ENCODE data around the gene UBE2Z. TPM values are rescaled to one million over a fixed set of nuclear protein-coding genes. Genes with fewer than 3 reads are reported as not detected.

Gene UBE2Z
- total and polyA plus RNA-seq, 2 of the 13 experiments (the other 11 are each of a cell fraction or from before 2014, with no cell fraction given): 63.2 to 122 TPM

DNA sequence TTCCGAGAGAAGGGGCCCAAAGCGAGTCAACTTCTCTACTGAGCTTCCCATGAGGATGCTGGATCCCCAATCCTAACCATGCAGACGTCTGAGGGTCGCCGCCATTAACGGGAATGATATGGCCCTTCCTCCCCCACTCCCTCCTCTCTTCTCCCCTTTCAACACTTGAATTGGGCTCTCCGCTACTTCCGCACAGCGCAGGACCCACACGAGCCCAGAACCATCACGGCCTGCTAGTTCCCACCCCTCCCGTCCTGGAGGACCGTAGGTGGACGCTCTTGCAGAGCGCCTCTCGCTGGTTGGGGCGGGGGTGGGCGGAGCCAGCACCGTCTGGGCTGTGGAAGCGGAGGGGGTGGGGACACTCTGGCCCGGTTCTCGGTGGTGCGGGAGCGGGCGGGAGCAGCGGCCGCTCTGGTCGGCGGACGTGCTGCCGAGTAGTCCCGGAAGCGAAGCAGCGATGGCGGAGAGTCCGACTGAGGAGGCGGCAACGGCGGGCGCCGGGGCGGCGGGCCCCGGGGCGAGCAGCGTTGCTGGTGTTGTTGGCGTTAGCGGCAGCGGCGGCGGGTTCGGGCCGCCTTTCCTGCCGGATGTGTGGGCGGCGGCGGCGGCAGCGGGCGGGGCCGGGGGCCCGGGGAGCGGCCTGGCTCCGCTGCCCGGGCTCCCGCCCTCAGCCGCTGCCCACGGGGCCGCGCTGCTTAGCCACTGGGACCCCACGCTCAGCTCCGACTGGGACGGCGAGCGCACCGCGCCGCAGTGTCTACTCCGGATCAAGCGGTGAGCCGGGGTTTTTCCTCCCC is at the start of gene UBE2Z (continued):
- TF ChIP-seq MATR3 (CRISPR knock-in tag; IDR thresholded peaks at IDR 0.05) (no peak), MEF2D (CRISPR knock-in tag; IDR thresholded peaks at IDR 0.05) (peak; percentile 72), ZZZ3 (CRISPR knock-in tag; IDR thresholded peaks at IDR 0.05; ENCODE audit: borderline replicate concordance) (peak; percentile 97), POLR2A (IDR thresholded peaks at IDR 0.05; ENCODE audit: insufficient read depth in 1 of 2, low read depth in 2 of 2, low read length in 2 of 2) (peak; percentile 90 to 92), ZC3H4 (CRISPR knock-in tag; IDR thresholded peaks at IDR 0.05; ENCODE audit: borderline replicate concordance) (peak; percentile 89), ZNF329 (CRISPR knock-in tag; IDR thresholded peaks at IDR 0.05; ENCODE audit: low read depth) (peak; percentile 49; the same call in 1 of the 2 replicates), NBN (conservative IDR thresholded peaks at IDR 0.05) (no peak), SIX4 (CRISPR knock-in tag; IDR thresholded peaks at IDR 0.05) (peak; percentile 85), AHR (CRISPR knock-in tag; IDR thresholded peaks at IDR 0.05) (no peak; the same call in 1 of the 2 replicates), ZSCAN29 (CRISPR knock-in tag; conservative IDR thresholded peaks at IDR 0.05) (peak; percentile 68; the same call in 1 of the 2 replicates), CCDC6 (CRISPR knock-in tag; IDR thresholded peaks at IDR 0.05) (peak; percentile 83), MED13 (CRISPR knock-in tag; IDR thresholded peaks at IDR 0.05) (peak; percentile 62), POGZ (CRISPR knock-in tag; IDR thresholded peaks at IDR 0.05) (peak; percentile 96)
- TF ChIP-seq, protein P1, sequence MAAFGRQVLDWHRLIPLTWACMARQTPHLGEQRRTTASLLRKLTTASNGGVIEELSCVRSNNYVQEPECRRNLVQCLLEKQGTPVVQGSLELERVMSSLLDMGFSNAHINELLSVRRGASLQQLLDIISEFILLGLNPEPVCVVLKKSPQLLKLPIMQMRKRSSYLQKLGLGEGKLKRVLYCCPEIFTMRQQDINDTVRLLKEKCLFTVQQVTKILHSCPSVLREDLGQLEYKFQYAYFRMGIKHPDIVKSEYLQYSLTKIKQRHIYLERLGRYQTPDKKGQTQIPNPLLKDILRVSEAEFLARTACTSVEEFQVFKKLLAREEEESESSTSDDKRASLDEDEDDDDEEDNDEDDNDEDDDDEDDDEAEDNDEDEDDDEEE (CRISPR knock-in tag; IDR thresholded peaks at IDR 0.05): peak; percentile 67
- TF ChIP-seq, protein P2, sequence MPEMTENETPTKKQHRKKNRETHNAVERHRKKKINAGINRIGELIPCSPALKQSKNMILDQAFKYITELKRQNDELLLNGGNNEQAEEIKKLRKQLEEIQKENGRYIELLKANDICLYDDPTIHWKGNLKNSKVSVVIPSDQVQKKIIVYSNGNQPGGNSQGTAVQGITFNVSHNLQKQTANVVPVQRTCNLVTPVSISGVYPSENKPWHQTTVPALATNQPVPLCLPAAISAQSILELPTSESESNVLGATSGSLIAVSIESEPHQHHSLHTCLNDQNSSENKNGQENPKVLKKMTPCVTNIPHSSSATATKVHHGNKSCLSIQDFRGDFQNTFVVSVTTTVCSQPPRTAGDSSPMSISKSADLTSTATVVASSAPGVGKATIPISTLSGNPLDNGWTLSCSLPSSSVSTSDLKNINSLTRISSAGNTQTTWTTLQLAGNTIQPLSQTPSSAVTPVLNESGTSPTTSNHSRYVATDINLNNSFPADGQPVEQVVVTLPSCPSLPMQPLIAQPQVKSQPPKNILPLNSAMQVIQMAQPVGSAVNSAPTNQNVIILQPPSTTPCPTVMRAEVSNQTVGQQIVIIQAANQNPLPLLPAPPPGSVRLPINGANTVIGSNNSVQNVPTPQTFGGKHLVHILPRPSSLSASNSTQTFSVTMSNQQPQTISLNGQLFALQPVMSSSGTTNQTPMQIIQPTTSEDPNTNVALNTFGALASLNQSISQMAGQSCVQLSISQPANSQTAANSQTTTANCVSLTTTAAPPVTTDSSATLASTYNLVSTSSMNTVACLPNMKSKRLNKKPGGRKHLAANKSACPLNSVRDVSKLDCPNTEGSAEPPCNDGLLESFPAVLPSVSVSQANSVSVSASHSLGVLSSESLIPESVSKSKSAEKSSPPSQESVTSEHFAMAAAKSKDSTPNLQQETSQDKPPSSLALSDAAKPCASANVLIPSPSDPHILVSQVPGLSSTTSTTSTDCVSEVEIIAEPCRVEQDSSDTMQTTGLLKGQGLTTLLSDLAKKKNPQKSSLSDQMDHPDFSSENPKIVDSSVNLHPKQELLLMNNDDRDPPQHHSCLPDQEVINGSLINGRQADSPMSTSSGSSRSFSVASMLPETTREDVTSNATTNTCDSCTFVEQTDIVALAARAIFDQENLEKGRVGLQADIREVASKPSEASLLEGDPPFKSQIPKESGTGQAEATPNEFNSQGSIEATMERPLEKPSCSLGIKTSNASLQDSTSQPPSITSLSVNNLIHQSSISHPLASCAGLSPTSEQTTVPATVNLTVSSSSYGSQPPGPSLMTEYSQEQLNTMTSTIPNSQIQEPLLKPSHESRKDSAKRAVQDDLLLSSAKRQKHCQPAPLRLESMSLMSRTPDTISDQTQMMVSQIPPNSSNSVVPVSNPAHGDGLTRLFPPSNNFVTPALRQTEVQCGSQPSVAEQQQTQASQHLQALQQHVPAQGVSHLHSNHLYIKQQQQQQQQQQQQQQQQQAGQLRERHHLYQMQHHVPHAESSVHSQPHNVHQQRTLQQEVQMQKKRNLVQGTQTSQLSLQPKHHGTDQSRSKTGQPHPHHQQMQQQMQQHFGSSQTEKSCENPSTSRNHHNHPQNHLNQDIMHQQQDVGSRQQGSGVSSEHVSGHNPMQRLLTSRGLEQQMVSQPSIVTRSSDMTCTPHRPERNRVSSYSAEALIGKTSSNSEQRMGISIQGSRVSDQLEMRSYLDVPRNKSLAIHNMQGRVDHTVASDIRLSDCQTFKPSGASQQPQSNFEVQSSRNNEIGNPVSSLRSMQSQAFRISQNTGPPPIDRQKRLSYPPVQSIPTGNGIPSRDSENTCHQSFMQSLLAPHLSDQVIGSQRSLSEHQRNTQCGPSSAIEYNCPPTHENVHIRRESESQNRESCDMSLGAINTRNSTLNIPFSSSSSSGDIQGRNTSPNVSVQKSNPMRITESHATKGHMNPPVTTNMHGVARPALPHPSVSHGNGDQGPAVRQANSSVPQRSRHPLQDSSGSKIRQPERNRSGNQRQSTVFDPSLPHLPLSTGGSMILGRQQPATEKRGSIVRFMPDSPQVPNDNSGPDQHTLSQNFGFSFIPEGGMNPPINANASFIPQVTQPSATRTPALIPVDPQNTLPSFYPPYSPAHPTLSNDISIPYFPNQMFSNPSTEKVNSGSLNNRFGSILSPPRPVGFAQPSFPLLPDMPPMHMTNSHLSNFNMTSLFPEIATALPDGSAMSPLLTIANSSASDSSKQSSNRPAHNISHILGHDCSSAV (CRISPR knock-in tag; IDR thresholded peaks at IDR 0.05; ENCODE audit: borderline replicate concordance): no peak; the same call in 1 of the 2 replicates
- TF ChIP-seq, protein P3, sequence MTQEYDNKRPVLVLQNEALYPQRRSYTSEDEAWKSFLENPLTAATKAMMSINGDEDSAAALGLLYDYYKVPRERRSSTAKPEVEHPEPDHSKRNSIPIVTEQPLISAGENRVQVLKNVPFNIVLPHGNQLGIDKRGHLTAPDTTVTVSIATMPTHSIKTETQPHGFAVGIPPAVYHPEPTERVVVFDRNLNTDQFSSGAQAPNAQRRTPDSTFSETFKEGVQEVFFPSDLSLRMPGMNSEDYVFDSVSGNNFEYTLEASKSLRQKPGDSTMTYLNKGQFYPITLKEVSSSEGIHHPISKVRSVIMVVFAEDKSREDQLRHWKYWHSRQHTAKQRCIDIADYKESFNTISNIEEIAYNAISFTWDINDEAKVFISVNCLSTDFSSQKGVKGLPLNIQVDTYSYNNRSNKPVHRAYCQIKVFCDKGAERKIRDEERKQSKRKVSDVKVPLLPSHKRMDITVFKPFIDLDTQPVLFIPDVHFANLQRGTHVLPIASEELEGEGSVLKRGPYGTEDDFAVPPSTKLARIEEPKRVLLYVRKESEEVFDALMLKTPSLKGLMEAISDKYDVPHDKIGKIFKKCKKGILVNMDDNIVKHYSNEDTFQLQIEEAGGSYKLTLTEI (CRISPR knock-in tag; conservative IDR thresholded peaks at IDR 0.05): no peak

All from HepG2 (cell line).